Activated T-cell treated with anti-CD3 and anti-CD28 coated beads, Interleukin-2, amount 50 U/mL, for 4 hours (primary cell): ENCODE measurements around the gene ZNF225. TPM values are rescaled to one million over a fixed set of nuclear protein-coding genes. Genes with fewer than 3 reads are reported as not detected.
"Not testable (repeated sequence)": the region's sequence is repeated elsewhere in the genome, so short reads cannot be mapped to it uniquely, and the experiment has no call there.

Experiments
- ATAC-seq, 2 donors: fragments of 200-7000 bp; cut with Tn5 transposase; one replicate each; pipeline ENCODE4 v1.10.0; 2021
- DNase-seq: peaks from one replicate; pipeline ENCODE4 v3.0.0-alpha.2; 2020
- H3K27me3 Mint-ChIP-seq: one replicate; pipeline ENCODE4 v1.8.0; 2021; ENCODE audit warnings: low read depth, mixed read lengths
- H3K36me3 Mint-ChIP-seq: one replicate; pipeline ENCODE4 v1.8.0; 2022; ENCODE audit warnings: mixed read lengths; ENCODE audit not compliant: insufficient read depth
- H3K4me1 Mint-ChIP-seq: one replicate; pipeline ENCODE4 v1.8.0; 2021; ENCODE audit warnings: low read depth, mixed read lengths
- H3K4me3 Mint-ChIP-seq: one replicate; pipeline ENCODE4 v1.8.0; 2021; ENCODE audit warnings: mild to moderate bottlenecking, moderate library complexity, mixed read lengths
- H3K9me3 Mint-ChIP-seq: one replicate; pipeline ENCODE4 v1.8.0; 2021; ENCODE audit warnings: mixed read lengths
- total RNA-seq, 3 donors: library from RNA; stranded (reverse); gene quantifications; one replicate each; pipeline ENCODE4 v1.2.1, GENCODE V29; 2021

Gene ZNF225
- total RNA-seq, 3 donors from 2014 or later: 1.2 to 2.4 (median 1.4) TPM

DNA sequence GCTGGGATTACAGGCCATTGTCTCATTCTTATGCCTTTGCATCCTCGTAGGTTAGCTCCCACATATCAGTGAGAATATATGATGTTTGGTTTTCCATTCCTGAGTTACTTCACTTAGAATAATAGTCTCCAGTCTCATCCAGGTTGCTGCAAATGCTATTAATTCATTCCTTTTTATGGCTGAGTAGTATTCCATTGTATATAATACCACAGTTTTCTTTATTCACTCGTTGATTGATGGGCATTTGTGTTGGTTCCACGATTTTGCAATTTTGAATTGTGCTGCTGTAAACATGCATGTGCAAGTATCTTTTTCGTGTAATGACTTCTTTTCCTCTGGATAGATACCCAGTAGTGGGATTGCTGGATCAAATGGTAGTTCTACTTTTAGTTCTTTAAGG is 8.0 kb downstream of the ZNF225 start:
- not testable (repeated sequence) for DNase-seq, H3K4me1 Mint-ChIP-seq, ATAC-seq, H3K27me3 Mint-ChIP-seq, H3K4me3 Mint-ChIP-seq
- peaks cover 84% of the 10 kb centered on the region for H3K36me3 Mint-ChIP-seq
- peaks cover 55% of the 10 kb centered on the region for H3K9me3 Mint-ChIP-seq

DNA sequence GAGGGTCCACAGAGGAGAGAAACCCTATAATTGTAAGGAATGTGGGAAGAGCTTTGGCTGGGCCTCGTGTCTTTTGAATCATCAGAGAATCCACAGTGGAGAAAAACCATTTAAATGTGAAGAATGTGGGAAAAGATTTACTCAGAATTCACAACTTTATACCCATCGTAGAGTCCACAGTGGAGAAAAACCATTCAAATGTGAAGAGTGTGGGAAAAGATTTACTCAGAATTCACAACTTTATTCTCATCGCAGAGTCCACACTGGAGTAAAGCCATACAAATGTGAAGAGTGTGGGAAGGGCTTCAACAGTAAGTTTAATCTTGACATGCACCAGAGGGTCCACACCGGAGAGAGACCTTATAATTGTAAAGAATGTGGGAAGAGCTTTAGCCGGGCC is 18.8 kb downstream of the ZNF225 start:
- Mint-ChIP-seq H3K9me3 (peaks cover 20% of the 10 kb centered on the region), H3K4me1 (no peaks in the 10 kb centered on the region), H3K4me3 (no peak overlapping the region), H3K27me3 (no peaks in the 10 kb centered on the region), H3K36me3 (peaks cover 36% of the 10 kb centered on the region)
- no peak for DNase-seq
- ATAC-seq: no peak

DNA sequence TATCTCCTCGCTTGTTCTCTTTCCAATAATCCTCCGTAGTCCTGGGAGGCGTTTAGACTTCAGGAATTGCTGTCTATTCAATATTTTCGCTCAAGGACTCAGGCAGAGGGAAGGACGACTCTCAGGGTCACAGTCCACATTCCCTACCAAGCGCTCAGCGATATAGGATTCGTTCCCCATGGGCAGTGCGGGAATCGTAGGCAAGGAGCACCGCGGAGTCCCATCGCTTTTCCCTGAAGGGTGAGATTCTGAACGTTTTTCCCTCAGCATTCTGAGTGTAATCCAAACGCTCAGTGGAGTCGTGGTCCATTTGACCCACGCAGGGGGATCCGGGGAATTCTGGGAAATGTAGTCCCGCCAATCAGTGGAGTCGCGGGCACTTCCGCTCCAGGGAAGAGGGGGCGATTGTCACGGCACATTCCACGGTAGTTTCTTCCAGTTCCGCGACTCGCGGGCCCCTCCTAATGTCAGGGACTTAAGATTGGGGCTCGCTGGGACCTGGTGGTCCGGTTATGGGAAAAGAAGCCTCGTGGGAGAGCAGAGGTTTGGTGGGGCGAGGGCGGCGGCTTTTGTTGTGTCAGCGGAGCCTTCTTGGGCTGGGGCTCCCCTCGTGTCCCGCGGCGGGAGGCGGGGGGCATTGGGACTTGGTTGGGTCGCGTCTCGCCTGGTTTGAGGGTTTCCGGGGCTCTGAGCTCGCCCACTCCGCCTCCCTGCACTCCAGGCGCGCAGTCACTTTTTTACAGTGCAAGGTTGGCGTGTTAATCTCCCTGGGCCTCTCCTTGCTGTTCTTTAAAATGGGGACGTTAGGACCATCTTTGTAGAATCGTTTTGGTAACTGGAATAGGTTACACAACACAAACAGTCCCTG is 28.2 kb downstream of the ZNF225 start, which contains the start of gene ZNF234:
ZNF234 (plus strand) TSS at position 364 of the 868 bp plus-strand sequence. CDS start 3,079 bp downstream, outside the sequence.
- Mint-ChIP-seq H3K36me3 (peaks cover 27% of the 10 kb centered on the region), H3K27me3 (no peaks in the 10 kb centered on the region)

DNA sequence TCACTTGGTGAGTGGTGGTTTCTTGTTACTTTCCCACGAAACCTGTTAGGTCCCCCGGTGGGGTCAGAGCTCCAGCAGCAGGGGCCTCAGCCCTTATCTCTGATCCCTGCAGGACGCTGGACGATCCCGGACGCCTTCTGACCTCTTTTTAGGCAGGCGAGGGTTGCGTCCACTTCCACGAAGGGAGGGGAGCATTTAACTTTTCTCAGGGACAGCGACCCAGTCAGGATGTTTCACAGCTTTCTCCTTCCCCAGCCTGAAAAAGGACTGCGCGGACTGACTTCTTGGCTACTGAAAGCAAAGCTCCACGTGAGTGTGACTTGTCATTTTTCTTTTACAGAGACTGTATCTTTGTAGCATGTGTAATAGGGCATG is 28.8 kb downstream of the ZNF225 start:
- Mint-ChIP-seq H3K36me3 (peaks cover 26% of the 10 kb centered on the region), H3K27me3 (no peaks in the 10 kb centered on the region), H3K9me3 (no peaks in the 10 kb centered on the region), H3K4me3 (peak overlapping the region; percentile 96), H3K4me1 (peaks cover 17% of the 10 kb centered on the region)
- DNase-seq (no peak), ATAC-seq (peak; percentile 5 to 10)

More for the DNA sequence above, 28.2 kb downstream of the ZNF225 start, which contains the start of gene ZNF234:
- peak; percentile 93 to 94 for ATAC-seq
- Mint-ChIP-seq H3K4me3 (peak within 1 kb of the TSS; percentile 96), H3K4me1 (peaks cover 17% of the 10 kb centered on the region), H3K9me3 (peaks cover 3% of the 10 kb centered on the region)
- DNase-seq: peak; percentile 66

DNA sequence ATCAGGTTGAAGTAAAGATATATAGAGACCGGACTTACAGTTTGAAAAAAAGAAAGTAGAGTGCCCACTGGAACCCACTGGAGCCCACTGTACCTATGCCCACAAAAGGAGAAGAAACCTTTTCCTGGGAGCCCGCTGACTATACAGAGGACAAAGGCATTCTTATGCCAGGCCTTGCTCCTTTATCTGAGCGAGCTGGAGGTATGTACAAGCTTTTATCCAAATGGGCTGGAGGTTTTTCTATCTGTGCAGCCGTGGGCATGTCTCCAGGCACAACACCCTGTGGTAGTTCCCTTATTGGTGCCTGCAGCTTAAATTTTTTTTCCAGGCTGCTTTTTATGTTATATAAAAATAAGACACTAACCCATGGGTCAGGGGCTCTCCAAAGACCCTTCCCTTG is 36.6 kb downstream of the ZNF225 start:
- Mint-ChIP-seq H3K9me3 (peaks cover 37% of the 10 kb centered on the region), H3K4me3 (no peak overlapping the region), H3K36me3 (peaks cover 79% of the 10 kb centered on the region), H3K27me3 (no peaks in the 10 kb centered on the region), H3K4me1 (no peaks in the 10 kb centered on the region)
- DNase-seq (no peak), ATAC-seq (no peak)

DNA sequence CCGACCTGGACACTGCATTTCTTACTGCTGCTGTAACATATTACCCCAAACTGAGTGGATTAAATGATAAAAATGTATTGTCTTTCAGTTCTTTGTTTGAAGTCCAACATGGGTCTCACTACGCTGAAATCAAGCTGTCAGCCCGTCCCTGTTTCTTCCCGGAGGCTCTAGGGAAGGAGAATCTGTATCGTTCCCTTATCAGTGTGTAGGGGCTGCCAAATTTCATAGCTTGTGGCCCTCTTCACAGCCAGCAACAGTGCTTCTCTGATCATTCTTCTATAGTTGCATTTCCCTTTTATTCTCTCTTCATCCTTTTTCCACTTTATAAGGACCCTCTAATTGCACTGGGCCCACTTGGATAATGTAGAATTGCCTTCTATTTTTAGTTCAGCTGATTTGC is 38.3 kb downstream of the ZNF225 start:
- Mint-ChIP-seq H3K9me3 (peaks cover 44% of the 10 kb centered on the region), H3K36me3 (peaks cover 74% of the 10 kb centered on the region), H3K4me3 (no peak overlapping the region), H3K27me3 (no peaks in the 10 kb centered on the region), H3K4me1 (no peaks in the 10 kb centered on the region)
- ATAC-seq (no peak), DNase-seq (no peak)

DNA sequence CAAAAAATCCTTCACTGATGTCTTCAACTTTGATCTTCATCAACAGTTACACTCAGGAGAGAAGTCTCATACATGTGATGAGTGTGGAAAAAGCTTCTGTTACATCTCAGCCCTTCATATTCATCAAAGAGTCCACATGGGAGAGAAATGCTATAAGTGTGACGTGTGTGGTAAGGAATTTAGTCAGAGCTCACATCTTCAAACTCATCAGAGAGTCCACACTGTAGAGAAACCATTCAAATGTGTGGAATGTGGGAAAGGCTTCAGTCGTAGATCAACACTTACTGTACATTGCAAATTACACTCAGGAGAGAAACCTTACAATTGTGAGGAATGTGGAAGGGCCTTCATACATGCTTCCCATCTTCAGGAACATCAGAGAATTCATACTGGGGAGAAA is 43.3 kb downstream of the ZNF225 start:
- H3K4me3 Mint-ChIP-seq: no peak overlapping the region
- ATAC-seq: no peak
- no peaks in the 10 kb centered on the region for H3K4me1 Mint-ChIP-seq
- H3K27me3 Mint-ChIP-seq: no peaks in the 10 kb centered on the region
- no peak for DNase-seq
- peaks cover 56% of the 10 kb centered on the region for H3K9me3 Mint-ChIP-seq
- H3K36me3 Mint-ChIP-seq: peaks cover 62% of the 10 kb centered on the region

DNA sequence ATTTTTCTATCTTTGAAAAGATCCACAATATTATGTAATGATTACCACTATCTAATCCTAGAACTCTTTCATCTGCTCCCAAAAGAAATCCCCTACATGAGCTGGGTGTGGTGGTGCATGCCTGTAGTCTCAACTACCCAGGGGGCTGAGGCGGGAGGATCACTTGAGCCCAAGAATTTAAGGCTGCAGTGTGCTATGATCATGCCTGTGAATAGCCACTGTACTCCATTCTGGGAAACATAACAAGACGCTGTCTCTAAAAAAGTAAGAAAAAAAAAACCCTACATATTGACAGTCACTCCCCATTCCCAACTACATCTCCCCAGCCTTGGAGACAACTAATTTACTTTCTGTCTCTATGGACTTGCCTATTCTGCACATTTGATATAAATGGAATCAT is 50.6 kb downstream of the ZNF225 start:
- peaks cover 31% of the 10 kb centered on the region for H3K4me1 Mint-ChIP-seq
- no peak for ATAC-seq
- peaks cover 46% of the 10 kb centered on the region for H3K9me3 Mint-ChIP-seq
- DNase-seq: no peak
- no peaks in the 10 kb centered on the region for H3K27me3 Mint-ChIP-seq
- H3K36me3 Mint-ChIP-seq: peaks cover 25% of the 10 kb centered on the region
- no peak overlapping the region for H3K4me3 Mint-ChIP-seq

DNA sequence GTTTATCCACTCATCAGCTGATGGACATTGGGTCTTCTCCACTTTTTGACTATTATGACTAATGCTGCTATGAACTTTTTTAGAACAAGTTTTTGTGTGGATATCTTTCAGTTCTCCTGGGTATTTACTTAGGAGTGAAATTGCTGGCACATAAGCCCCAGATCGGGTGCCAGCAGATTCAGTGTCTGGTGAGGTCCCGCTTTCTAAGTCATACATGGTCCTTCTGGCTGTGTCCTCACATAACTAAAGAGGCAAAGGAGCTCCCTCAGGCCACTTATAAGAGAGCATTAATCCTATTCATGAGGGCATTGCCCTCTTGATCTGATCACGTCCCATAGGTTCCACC is 51.1 kb downstream of the ZNF225 start:
- no peak for DNase-seq
- Mint-ChIP-seq H3K27me3 (no peaks in the 10 kb centered on the region), H3K4me3 (peak overlapping the region; percentile 98), H3K9me3 (peaks cover 46% of the 10 kb centered on the region), H3K36me3 (peaks cover 28% of the 10 kb centered on the region), H3K4me1 (peaks cover 31% of the 10 kb centered on the region)
- ATAC-seq: no peak

DNA sequence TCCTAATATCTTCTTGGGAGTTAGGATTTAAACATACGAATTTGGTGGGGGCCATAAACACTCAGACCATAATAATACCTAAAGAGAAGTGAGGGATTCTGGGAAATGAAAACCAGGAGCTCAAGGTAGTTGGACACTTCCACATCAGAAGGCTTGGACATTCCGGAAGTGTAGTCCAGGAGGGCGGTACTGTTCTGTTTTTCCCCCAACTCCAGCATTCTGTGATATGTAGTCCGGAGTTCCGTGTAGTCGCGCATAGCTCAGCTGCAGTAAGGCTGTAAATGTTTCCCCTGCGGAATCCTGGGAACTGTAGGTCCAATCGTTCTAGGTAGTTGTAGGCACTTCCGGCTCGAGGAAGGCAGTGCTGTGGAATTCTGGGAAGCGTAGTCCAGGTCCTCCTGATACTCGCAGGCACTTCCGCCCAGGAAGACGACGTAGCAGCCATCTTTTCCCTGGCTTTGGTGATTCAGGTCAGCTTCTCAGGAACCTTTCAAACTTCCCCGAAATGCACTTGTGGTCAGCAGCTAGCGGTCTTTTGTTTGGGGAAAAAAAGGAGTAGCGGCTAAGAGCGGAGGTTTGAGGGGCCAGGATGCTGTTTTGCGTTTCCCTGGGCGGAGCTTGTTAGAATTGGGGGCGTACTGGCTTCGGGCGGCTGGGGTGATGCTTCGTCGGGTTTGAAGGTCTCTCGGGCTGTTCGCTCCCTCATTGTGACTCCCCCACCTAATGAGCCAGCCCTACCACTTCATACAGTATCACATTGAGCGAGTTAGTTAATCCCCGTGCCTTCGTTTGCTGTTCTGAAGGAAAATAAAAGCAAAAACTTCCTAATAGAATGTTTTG is 51.7 kb downstream of the ZNF225 start, which contains the start of gene ZNF226:
ZNF226 (plus strand) TSS at position 428 of the 840 bp plus-strand sequence. CDS start 4,981 bp downstream, outside the sequence.
- Mint-ChIP-seq H3K4me3 (peak within 1 kb of the TSS; percentile 98), H3K36me3 (peaks cover 34% of the 10 kb centered on the region), H3K9me3 (peaks cover 46% of the 10 kb centered on the region), H3K4me1 (peaks cover 31% of the 10 kb centered on the region), H3K27me3 (no peaks in the 10 kb centered on the region)
- DNase-seq (peak; percentile 73), ATAC-seq (peak; percentile 95 to 98)

DNA sequence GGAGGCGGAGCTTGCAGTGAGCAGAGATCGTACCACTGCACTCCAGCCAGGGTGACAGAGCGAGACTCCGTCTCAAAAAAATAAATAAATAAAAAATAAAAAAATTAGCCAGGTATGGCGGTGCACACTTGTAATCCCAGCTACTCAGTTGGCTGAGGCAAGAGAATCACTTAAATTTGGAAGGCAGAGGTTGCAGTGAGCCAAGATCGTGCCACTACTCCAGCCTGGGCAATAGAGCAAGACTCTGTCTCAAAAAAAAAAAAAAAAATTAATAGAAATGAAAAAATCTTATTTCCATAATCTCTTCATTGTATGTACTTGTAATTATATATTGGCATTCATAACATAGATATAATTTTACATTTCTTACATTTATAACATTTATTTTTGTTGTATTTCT is 57.5 kb downstream of the ZNF225 start:
- Mint-ChIP-seq H3K4me1 (peaks cover 20% of the 10 kb centered on the region), H3K36me3 (peaks cover 80% of the 10 kb centered on the region), H3K9me3 (peaks cover 53% of the 10 kb centered on the region)
- not testable (repeated sequence) for H3K27me3 Mint-ChIP-seq, H3K4me3 Mint-ChIP-seq, DNase-seq, ATAC-seq

DNA sequence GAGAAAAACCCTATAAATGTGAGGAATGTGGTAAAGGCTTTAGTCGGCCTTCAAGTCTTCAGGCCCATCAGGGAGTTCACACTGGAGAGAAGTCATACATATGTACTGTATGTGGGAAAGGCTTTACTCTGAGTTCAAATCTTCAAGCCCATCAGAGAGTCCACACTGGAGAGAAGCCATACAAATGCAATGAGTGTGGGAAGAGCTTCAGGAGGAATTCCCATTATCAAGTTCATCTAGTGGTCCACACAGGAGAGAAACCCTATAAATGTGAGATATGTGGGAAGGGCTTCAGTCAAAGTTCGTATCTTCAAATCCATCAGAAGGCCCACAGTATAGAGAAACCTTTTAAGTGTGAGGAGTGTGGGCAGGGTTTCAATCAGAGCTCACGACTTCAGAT is 63.4 kb downstream of the ZNF225 start:
- peaks cover 75% of the 10 kb centered on the region for H3K9me3 Mint-ChIP-seq
- no peak overlapping the region for H3K4me3 Mint-ChIP-seq
- peaks cover 67% of the 10 kb centered on the region for H3K36me3 Mint-ChIP-seq
- ATAC-seq (no peak), DNase-seq (no peak)
- no peaks in the 10 kb centered on the region for H3K4me1 Mint-ChIP-seq
- no peaks in the 10 kb centered on the region for H3K27me3 Mint-ChIP-seq

DNA sequence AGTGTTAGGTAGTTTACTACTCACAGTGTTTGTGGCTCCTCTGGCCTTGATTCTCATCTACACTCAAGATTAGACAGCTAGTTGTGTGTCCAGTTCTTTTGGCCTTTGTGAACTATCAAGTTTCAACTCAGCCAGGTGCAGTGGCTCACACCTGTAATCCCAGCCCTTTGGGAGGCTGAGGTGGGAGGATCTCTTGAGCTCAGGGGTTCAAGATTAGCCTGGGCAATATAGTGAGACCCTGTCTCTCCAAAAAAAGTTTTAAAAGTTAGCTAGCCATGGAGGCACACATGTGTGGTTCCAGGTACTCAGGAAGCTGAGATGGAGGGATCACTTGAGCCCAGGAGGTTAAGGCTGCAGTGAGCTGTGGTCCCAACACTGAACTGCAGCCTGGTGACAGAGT is 67.8 kb downstream of the ZNF225 start:
- no peak for DNase-seq
- H3K4me3 Mint-ChIP-seq: no peak overlapping the region
- H3K27me3 Mint-ChIP-seq: no peaks in the 10 kb centered on the region
- H3K36me3 Mint-ChIP-seq: peaks cover 24% of the 10 kb centered on the region
- H3K9me3 Mint-ChIP-seq: peaks cover 62% of the 10 kb centered on the region
- ATAC-seq: no peak
- no peaks in the 10 kb centered on the region for H3K4me1 Mint-ChIP-seq

DNA sequence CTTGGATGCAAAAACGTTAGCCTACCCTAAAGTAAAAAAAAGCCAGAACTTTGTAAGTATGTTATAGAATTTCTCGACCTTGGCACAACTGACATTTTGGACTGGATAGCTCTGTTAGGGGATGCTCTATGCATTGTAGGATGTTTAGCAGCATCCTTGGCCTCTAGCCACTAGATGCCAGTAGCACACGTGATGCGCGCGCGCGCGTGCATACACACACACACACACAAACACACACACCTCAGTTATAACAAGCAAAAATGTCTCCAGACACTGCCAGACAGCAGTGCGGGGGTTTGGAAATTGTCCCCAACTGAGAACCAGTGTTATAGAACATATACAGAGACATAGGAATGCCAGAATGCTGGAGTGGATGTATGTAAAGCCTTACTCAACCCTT is 68.9 kb downstream of the ZNF225 start:
- no peak overlapping the region for H3K4me3 Mint-ChIP-seq
- H3K4me1 Mint-ChIP-seq: no peaks in the 10 kb centered on the region
- peaks cover 59% of the 10 kb centered on the region for H3K9me3 Mint-ChIP-seq
- ATAC-seq (no peak), DNase-seq (no peak)
- H3K36me3 Mint-ChIP-seq: peaks cover 12% of the 10 kb centered on the region
- no peaks in the 10 kb centered on the region for H3K27me3 Mint-ChIP-seq
